ENCODE data around the gene C22orf39.

GRCh38 chr22:19454156-19454555 is 6.6 kb upstream of the C22orf39 start:
- TF ChIP-seq CTCF (IDR thresholded peaks at IDR 0.05; ENCODE audit: insufficient read depth, low read length, poor library complexity, severe bottlenecking), result no peak
- no peak for TF ChIP-seq EZH2phosphoT487 (conservative IDR thresholded peaks at IDR 0.05; ENCODE audit: low read length)
